A549 (cell line): ENCODE measurements around the gene SSC4D. TPM values are rescaled to one million over a fixed set of nuclear protein-coding genes. Genes with fewer than 3 reads are reported as not detected.
"Not testable (repeated sequence)": the region's sequence is repeated elsewhere in the genome, so short reads cannot be mapped to it uniquely, and the experiment has no call there.

Experiments used
- ATAC-seq, 2 experiments: fragments of 200-7000 bp in 1 of 2; fragments of >200 bp in 1 of 2; cut with Nextera tagmentation in 1 of 2; cut with Tn5 transposase in 1 of 2; 3 replicates each; pipeline versions ENCODE4 v1.8.0 to v1.9.1; 2018 to 2020; ENCODE audit warnings: mild to moderate bottlenecking in 1 of 2, moderate library complexity in 1 of 2
- CTCF ChIA-PET: fragments of 300-600 bp; sonication (Branson Sonifier 250); formaldehyde crosslinking; extraction: SDS; loops from one replicate; lab custom pipeline; 2021; ENCODE audit warnings: antibody characterized with exemption, inconsistent platforms; lab: Yijun Ruan, JAX
- POLR2A ChIA-PET: fragments of 350-600 bp; formaldehyde crosslinking; extraction: SDS; loops from one replicate; lab custom pipeline; 2021; ENCODE audit warnings: antibody characterized with exemption, inconsistent platforms; lab: Yijun Ruan, JAX
- DNase-seq, 2 experiments: peaks; one replicate each; pipeline versions ENCODE4 v3.0.0 to v3.0.0-alpha.2; 2011 to 2016; ENCODE audit warnings: low read depth in 1 of 2, low spot score in 1 of 2
- FAIRE-seq: peaks from 2 replicates; lab custom pipeline; 2011; peaks lifted over from hg19 to GRCh38; lab: Jason Lieb, UNC
- H3K27ac ChIP-seq, 2 experiments: fragments of >200 bp; sonication (Bioruptor Twin); formaldehyde crosslinking; 3 replicates each; pipeline ENCODE4 v1.5.1; 2016 to 2017
- H3K4me1 ChIP-seq: fragments of >200 bp; sonication (Bioruptor Twin); formaldehyde crosslinking; 3 replicates; pipeline ENCODE4 v1.6.1; 2016
- H3K4me2 ChIP-seq: fragments of >200 bp; sonication (Bioruptor Twin); formaldehyde crosslinking; 3 replicates; pipeline ENCODE4 v1.6.1; 2016
- H3K4me3 ChIP-seq: fragments of >200 bp; sonication (Bioruptor Twin); formaldehyde crosslinking; 3 replicates; pipeline ENCODE4 v1.5.1; 2016
- H3K9me3 ChIP-seq: fragments of >200 bp; sonication (Bioruptor Twin); formaldehyde crosslinking; 3 replicates; pipeline ENCODE4 v1.6.1; 2016
- BHLHE40 ChIP-seq: IDR thresholded peaks from 2 replicates; pipeline ENCODE4 v1.6.1; 2012; ENCODE audit warnings: low read depth, low read length, inconsistent platforms
- CBX2 ChIP-seq: fragments of 200-600 bp; sonication (generic); IDR thresholded peaks from 2 replicates; pipeline ENCODE4 v1.6.1; 2016; ENCODE audit warnings: low read depth, mild to moderate bottlenecking, borderline replicate concordance
- CBX8 ChIP-seq: fragments of 200-600 bp; sonication (generic); IDR thresholded peaks from 2 replicates; pipeline ENCODE4 v1.6.1; 2016
- CEBPB ChIP-seq, 2 experiments: fragments of >200 bp in 1 of 2; sonication (Bioruptor Twin) in 1 of 2; formaldehyde crosslinking in 1 of 2; IDR thresholded peaks; 2 replicates each; pipeline ENCODE4 v1.6.1; 2012 to 2016
- CHD4 ChIP-seq: fragments of 200-600 bp; sonication (generic); IDR thresholded peaks from 2 replicates; pipeline ENCODE4 v1.6.1; 2016; ENCODE audit warnings: antibody characterized with exemption, mild to moderate bottlenecking, borderline replicate concordance
- EP300 ChIP-seq, 2 experiments: fragments of >200 bp; sonication (Bioruptor Twin); formaldehyde crosslinking; IDR thresholded peaks; 2 replicates in 1 of 2; 3 replicates in 1 of 2; pipeline ENCODE4 v1.6.1; 2016 to 2017
- FOSL2 ChIP-seq, 2 experiments: fragments of 450-650 bp in 1 of 2; fragments of >200 bp in 1 of 2; sonication (Bioruptor Twin) in 1 of 2; formaldehyde crosslinking; IDR thresholded peaks; 2 replicates each; pipeline versions ENCODE4 v1.5.0 to v1.6.1; 2016 to 2020; ENCODE audit warnings: mild to moderate bottlenecking in 1 of 2, moderate library complexity in 1 of 2
- GATA3 ChIP-seq: IDR thresholded peaks from 2 replicates; pipeline ENCODE4 v1.6.1; 2012; ENCODE audit warnings: borderline replicate concordance
- HEYL ChIP-seq: fragments of 250-450 bp; sonication (Bioruptor Pico); IDR thresholded peaks from 2 replicates; pipeline ENCODE4 v1.8.0; 2021; ENCODE audit warnings: mild to moderate bottlenecking, moderate library complexity
- HOXB13 ChIP-seq: fragments of 250-450 bp; sonication (Bioruptor Pico); IDR thresholded peaks from 2 replicates; pipeline ENCODE4 v1.5.0; 2020; ENCODE audit warnings: low read depth, mild to moderate bottlenecking, moderate library complexity
- JUN ChIP-seq, 2 experiments: fragments of >200 bp; sonication (Bioruptor Twin); formaldehyde crosslinking; IDR thresholded peaks; 2 replicates in 1 of 2; 3 replicates in 1 of 2; pipeline ENCODE4 v1.6.1; 2016 to 2017
- JUNB ChIP-seq: fragments of >200 bp; sonication (Bioruptor Twin); formaldehyde crosslinking; IDR thresholded peaks from 2 replicates; pipeline ENCODE4 v1.6.1; 2016
- KDM1A ChIP-seq: fragments of 200-600 bp; sonication (generic); IDR thresholded peaks from 2 replicates; pipeline ENCODE4 v1.6.1; 2016; ENCODE audit warnings: low read depth, mild to moderate bottlenecking
- MAFK ChIP-seq: fragments of 450-650 bp; IDR thresholded peaks from 2 replicates; pipeline ENCODE4 v1.6.1; 2014; ENCODE audit not compliant: partially characterized antibody
- NPAS2 ChIP-seq: fragments of 250-450 bp; sonication (Bioruptor Pico); IDR thresholded peaks from 2 replicates; pipeline ENCODE4 v1.8.0; 2022; ENCODE audit warnings: mild to moderate bottlenecking, moderate library complexity, borderline replicate concordance
- NR3C1 ChIP-seq: fragments of >200 bp; sonication (Bioruptor Twin); formaldehyde crosslinking; IDR thresholded peaks from 3 replicates; pipeline ENCODE4 v1.6.1; 2017
- PHF8 ChIP-seq: fragments of 200-600 bp; sonication (generic); IDR thresholded peaks from 2 replicates; pipeline ENCODE4 v1.6.1; 2016; ENCODE audit warnings: low read depth, mild to moderate bottlenecking, antibody characterized with exemption, moderate library complexity, borderline replicate concordance
- RAD21 ChIP-seq, 2 experiments: fragments of >200 bp in 1 of 2; sonication (Bioruptor Twin) in 1 of 2; formaldehyde crosslinking in 1 of 2; IDR thresholded peaks in 1 of 2; conservative IDR thresholded peaks in 1 of 2; 2 replicates in 1 of 2; 3 replicates in 1 of 2; pipeline ENCODE4 v1.6.1; 2012 to 2018; ENCODE audit warnings: inconsistent platforms in 1 of 2
- RFX5 ChIP-seq: fragments of 450-650 bp; IDR thresholded peaks from 2 replicates; pipeline ENCODE4 v1.7.1; 2014; ENCODE audit warnings: antibody characterized with exemption, mild to moderate bottlenecking, moderate library complexity
- RNF2 ChIP-seq: fragments of 200-600 bp; sonication (generic); IDR thresholded peaks from 2 replicates; pipeline ENCODE4 v1.6.1; 2016; ENCODE audit warnings: low read depth, mild to moderate bottlenecking, antibody characterized with exemption, moderate library complexity, borderline replicate concordance
- TP53 ChIP-seq: fragments of 250-450 bp; sonication (Bioruptor Pico); IDR thresholded peaks from 2 replicates; pipeline ENCODE4 v1.5.0; 2021; ENCODE audit warnings: mild to moderate bottlenecking, moderate library complexity
- WGBS: methylation state at CpG from one replicate; pipeline ENCODE4 v1.1.6; 2017; ENCODE audit errors: missing lambda C conversion rate; 5-methylcytosine and 5-hydroxymethylcytosine counted together
- polyA plus RNA-seq, 4 experiments: library from polyadenylated mRNA; depleted of rRNA in 3 of 4; stranded (reverse); fragments of >200 nt; fragmentation: RNase III in 1 of 4; extraction: RNeasy Plus Mini Kit Qiagen cat#74134 plus additional on column Dnase treatment in 1 of 4; gene quantifications; 2 replicates in 3 of 4; 3 replicates in 1 of 4; pipeline ENCODE4 v1.2.3, GENCODE V29; 2011 to 2017
- TF ChIP-seq, protein P1 (sequence below): fragments of 450-650 bp; IDR thresholded peaks from 2 replicates; pipeline ENCODE4 v1.6.1; 2014; ENCODE audit warnings: antibody characterized with exemption
- TF ChIP-seq, protein P2 (sequence below): IDR thresholded peaks from 2 replicates; pipeline ENCODE4 v1.6.1; 2012

The SSC4D gene
- polyA plus RNA-seq, 2 of the 4 experiments (the other 2 are of a cell fraction), result 0.45 to 0.79 TPM

DNA sequence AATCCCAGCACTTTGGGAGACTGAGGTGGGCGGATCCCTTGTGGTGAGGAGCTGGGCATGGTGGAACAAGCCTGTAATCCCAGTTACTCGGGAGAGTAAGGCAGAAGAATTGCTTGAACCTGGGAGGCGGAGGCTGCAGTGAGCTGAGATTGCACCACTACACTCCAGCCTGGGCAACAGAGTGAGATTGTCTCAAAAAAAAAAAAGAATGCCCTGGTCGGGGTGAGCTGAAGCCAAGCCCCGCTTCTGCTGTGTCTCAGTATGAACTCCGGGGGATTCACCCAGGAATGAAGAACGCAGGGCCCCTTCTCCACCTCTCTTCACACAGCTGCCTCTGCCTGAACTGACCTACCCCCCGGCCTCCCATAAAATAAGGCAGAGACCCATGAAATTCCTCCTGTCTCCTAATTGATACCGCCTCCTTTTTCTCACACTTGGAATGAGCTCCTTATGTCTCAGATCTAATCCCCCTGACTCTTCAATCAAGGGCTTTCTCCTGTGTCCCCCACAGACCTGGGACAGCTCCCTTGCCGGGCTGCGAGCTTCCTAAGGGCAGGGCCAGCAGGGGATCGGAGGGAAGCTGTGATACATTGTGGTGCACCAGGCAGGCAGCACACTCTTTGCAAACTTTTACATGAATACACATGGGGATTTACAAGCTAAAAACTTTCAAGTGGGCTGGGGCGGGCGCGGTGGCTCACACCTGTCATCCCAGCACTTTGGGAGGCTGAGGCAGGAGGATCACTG is 14.3 kb upstream of the SSC4D start:
- DNase-seq (no peak), FAIRE-seq (no peak), ATAC-seq (peak; percentile 3 to 25; a peak in 4 of 6 replicates)
- Histone ChIP-seq H3K27ac (peak overlapping the region; percentile 71 to 83), H3K4me1 (peaks cover 48% of the 10 kb centered on the region), H3K4me3 (no peak overlapping the region), H3K4me2 (peak overlapping the region; percentile 37), H3K9me3 (peaks cover 7% of the 10 kb centered on the region; the same call in 1 of the 3 replicates)
- WGBS, result 74% methylated on average over 15 of the region's 15 CpGs
- ChIA-PET POLR2A (interaction anchor here (0.7 to 1.3 kb wide), 2 partner anchors 65 to 68 kb away, joined by 3 to 8 read pairs; partner anchors contain the start of gene YWHAG), CTCF (interaction anchor here (1.0 kb wide), 1 partner anchor 105 kb away, joined by 4 read pairs; no protein-coding TSS in a partner anchor)
- TF ChIP-seq, protein P1, sequence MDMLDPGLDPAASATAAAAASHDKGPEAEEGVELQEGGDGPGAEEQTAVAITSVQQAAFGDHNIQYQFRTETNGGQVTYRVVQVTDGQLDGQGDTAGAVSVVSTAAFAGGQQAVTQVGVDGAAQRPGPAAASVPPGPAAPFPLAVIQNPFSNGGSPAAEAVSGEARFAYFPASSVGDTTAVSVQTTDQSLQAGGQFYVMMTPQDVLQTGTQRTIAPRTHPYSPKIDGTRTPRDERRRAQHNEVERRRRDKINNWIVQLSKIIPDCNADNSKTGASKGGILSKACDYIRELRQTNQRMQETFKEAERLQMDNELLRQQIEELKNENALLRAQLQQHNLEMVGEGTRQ, result 0 out of 2 replicates have a peak, but pooled peaks have one; percentile 1
- TF ChIP-seq GATA3 (no peak), HEYL (CRISPR knock-in tag) (no peak), RFX5 (no peak), JUN (IDR thresholded peaks at IDR 0.05) (0 out of 5 replicates have a peak, but pooled peaks of 1 of the 2 experiments have one; percentile 13), NR3C1 (no peak), TP53 (CRISPR knock-in tag) (no peak), PHF8 (no peak), CBX2 (no peak)

DNA sequence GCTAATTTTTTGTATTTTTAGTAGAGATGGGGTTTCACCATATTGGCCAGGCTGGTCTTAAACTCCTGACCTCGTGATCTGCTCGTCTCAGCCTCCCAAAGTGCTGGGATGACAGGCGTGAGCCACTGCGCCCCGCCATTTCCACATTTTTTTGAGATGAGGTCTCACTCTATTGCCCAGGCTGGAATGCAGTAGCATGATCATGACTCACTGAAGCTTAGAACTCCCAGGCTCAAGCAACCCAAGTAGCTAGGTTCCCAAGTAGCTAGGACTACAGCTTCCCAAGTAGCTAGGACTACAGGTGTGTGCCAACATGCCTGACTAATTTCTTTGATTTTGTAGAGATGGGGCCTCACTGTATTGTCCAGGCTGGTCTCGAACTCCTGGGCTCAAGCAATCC is 11.6 kb upstream of the SSC4D start:
- FAIRE-seq (peak; percentile 13), ATAC-seq (peak; percentile 84 to 88), DNase-seq (peak in 1 of 2 experiments; percentile 92)
- TF ChIP-seq JUNB (peak; percentile 59), EP300 (IDR thresholded peaks at IDR 0.05) (peak in 1 of 2 experiments; percentile 66; a peak in 2 of 5 replicates), FOSL2 (IDR thresholded peaks at IDR 0.05) (peak; percentile 58), FOSL2 (CRISPR knock-in tag; IDR thresholded peaks at IDR 0.05) (peak; percentile 96), GATA3 (peak; percentile 8; the same call in 1 of the 2 replicates), MAFK (peak; percentile 14), CEBPB (IDR thresholded peaks at IDR 0.05) (0 out of 4 replicates have a peak, but pooled peaks of 1 of the 2 experiments have one; percentile 17), JUN (IDR thresholded peaks at IDR 0.05) (peak in 1 of 2 experiments; percentile 56; a peak in 2 of 5 replicates)
- TF ChIP-seq, protein P2, sequence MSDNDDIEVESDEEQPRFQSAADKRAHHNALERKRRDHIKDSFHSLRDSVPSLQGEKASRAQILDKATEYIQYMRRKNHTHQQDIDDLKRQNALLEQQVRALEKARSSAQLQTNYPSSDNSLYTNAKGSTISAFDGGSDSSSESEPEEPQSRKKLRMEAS, result peak; percentile 74
- H3K4me3 ChIP-seq, H3K9me3 ChIP-seq: not testable (repeated sequence)
- WGBS, result 13% methylated on average over 6 of the region's 6 CpGs
- ChIA-PET CTCF (interaction anchor here (2.2 kb wide), 1 partner anchor 62 kb away, joined by 10 read pairs; the partner anchor contains the start of gene YWHAG), POLR2A (interaction anchor here (0.6 to 1.6 kb wide), 4 partner anchors 24 to 104 kb away, joined by 3 to 6 read pairs (median 6); partner anchors contain the start of gene YWHAG)
- peak overlapping the region; percentile 71 to 83 for H3K27ac ChIP-seq
- H3K4me1 ChIP-seq, result peaks cover 50% of the 10 kb centered on the region
- H3K4me2 ChIP-seq, result peak overlapping the region; percentile 47

DNA sequence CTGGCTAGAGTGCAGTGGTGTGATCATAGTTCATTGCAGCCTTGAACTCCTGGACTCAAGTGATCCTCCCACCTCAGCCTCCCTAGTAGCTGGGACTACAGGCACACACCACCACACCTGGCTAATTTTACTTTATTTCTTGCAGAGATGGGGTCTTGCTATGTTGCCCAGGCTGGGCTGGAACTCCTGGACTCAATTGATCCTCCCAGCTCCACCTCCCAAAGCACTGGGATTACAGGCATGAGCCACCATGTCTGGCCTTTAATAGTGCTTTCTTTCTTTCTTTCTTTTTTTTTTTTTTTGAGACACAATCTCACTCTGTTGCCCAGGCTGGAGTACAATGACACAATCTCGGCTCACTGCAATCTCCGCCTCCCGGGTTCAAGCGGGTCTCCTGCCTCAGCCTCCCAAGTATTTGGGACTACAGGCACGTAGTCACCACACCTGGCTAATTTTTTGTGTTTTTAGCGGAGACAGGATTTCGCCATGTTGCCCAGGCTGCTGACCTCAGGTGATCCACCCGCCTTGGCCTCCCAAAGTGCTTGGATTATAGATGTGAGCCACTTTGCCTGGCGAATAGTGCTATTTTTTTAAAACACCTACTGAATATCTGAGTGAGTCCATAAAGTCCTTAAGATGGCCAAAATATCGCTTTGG is 8.3 kb upstream of the SSC4D start:
- POLR2A ChIA-PET, H3K9me3 ChIP-seq, ATAC-seq: not testable (repeated sequence)

DNA sequence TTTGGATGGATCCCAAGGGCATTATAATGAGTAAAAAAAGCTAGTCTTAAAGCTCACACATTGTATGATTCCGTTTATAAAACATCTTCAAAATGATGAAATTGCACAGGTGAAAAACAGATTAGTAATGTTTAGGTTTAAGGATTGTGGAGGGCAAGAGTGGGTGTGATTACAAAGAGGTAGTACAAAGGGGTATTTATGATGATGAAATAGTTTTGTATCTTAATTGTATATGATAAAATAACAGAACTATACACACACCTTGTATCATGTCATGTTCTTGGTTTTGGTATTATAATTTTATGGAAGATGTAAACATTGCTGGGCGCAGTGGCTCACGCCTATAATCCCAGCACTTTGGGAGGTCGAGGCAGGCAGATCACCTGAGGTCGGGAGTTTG is 2.8 kb upstream of the SSC4D start:
- CTCF ChIA-PET, result no interaction called here
- WGBS, result 74% methylated on average over 5 of the region's 5 CpGs

More for the DNA sequence above, 8.3 kb upstream of the SSC4D start:
- peaks cover 30% of the 10 kb centered on the region for H3K4me1 ChIP-seq
- DNase-seq, H3K4me2 ChIP-seq, H3K4me3 ChIP-seq, FAIRE-seq, H3K27ac ChIP-seq: not testable (repeated sequence)
- 96% methylated on average over 10 of the region's 10 CpGs for WGBS
- CTCF ChIA-PET, result interaction anchor here (0.6 to 1.9 kb wide), 3 partner anchors 9 to 154 kb away, joined by 3 to 9 read pairs (median 7); no protein-coding TSS in a partner anchor

More for the DNA sequence above, 2.8 kb upstream of the SSC4D start:
- no peaks in the 10 kb centered on the region for H3K9me3 ChIP-seq
- TF ChIP-seq RAD21 (conservative IDR thresholded peaks at IDR 0.05 in 1 of 2, IDR thresholded peaks at IDR 0.05 in 1 of 2), result no peak
- no peak for TF ChIP-seq RNF2
- no peak for TF ChIP-seq HOXB13 (CRISPR knock-in tag)
- no peak for TF ChIP-seq KDM1A
- TF ChIP-seq NPAS2 (CRISPR knock-in tag), result no peak
- TF ChIP-seq GATA3, result no peak
- no peak for TF ChIP-seq BHLHE40
- TF ChIP-seq CHD4, result no peak
- TF ChIP-seq CBX8, result no peak
- TF ChIP-seq, all 56 proteins: peak for 0
- Histone ChIP-seq H3K4me1 (no peaks in the 10 kb centered on the region), H3K4me3 (no peak overlapping the region), H3K4me2 (no peak overlapping the region), H3K27ac (no peak overlapping the region)
- POLR2A ChIA-PET, result interaction anchor here (0.7 to 1.2 kb wide), 2 partner anchors 19 to 48 kb away, joined by 3 read pairs; no protein-coding TSS in a partner anchor
- DNase-seq (no peak), ATAC-seq (no peak), FAIRE-seq (no peak)
